Measurements from ENCODE around the gene PRSS36. TPM values are rescaled to one million over a fixed set of nuclear protein-coding genes. Genes with fewer than 3 reads are reported as not detected.

The PRSS36 gene
- total RNA-seq, 4 donors from 2014 or later: 1.0 to 8.1 (median 3.7) TPM; not detected in 1

GRCh38 chr16:31090540-31090939, 59.3 kb downstream of the PRSS36 start:
- ATAC-seq: no peak
- Histone ChIP-seq H3K9me3 (no peaks in the 10 kb centered on the region), H3K4me3 (no peak overlapping the region), H3K36me3 (peaks cover 0 to 10% of the 10 kb centered on the region in 2 donors), H3K4me1 (peaks cover 8 to 13% of the 10 kb centered on the region in 2 donors), H3K27ac (no peak overlapping the region), H3K27me3 (no peaks in the 10 kb centered on the region)
- no peak for DNase-seq
- in situ Hi-C loops (cut with MboI; ENCODE audit: low sequenced_read_pairs in 4 of 4): loop anchor here in 2 of 4 donors (10.0 to 25.0 kb wide), 2 partner anchors 64 to 103 kb away; partner anchors contain the start of genes HSD3B7 (in 1 of the 2) and PRSS36 (in 1 of the 2)
- intact Hi-C loops (cut with DNase I; ENCODE audit: low total_unique reads): no loop called here
- TF ChIP-seq, protein P1, sequence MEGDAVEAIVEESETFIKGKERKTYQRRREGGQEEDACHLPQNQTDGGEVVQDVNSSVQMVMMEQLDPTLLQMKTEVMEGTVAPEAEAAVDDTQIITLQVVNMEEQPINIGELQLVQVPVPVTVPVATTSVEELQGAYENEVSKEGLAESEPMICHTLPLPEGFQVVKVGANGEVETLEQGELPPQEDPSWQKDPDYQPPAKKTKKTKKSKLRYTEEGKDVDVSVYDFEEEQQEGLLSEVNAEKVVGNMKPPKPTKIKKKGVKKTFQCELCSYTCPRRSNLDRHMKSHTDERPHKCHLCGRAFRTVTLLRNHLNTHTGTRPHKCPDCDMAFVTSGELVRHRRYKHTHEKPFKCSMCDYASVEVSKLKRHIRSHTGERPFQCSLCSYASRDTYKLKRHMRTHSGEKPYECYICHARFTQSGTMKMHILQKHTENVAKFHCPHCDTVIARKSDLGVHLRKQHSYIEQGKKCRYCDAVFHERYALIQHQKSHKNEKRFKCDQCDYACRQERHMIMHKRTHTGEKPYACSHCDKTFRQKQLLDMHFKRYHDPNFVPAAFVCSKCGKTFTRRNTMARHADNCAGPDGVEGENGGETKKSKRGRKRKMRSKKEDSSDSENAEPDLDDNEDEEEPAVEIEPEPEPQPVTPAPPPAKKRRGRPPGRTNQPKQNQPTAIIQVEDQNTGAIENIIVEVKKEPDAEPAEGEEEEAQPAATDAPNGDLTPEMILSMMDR (IDR thresholded peaks at IDR 0.05 in 4 of 5, conservative IDR thresholded peaks at IDR 0.05 in 1 of 5): no peak
- no peak for TF ChIP-seq POLR2A (IDR thresholded peaks at IDR 0.05)

GRCh38 chr16:31089199-31089598, 60.7 kb downstream of the PRSS36 start:
- intact Hi-C loops (cut with DNase I; ENCODE audit: low total_unique reads): no loop called here

More at GRCh38 chr16:31089199-31089598, 60.7 kb downstream of the PRSS36 start:
- H3K4me3 ChIP-seq: no peak overlapping the region
- in situ Hi-C loops (cut with MboI; ENCODE audit: low sequenced_read_pairs in 4 of 4): loop anchor here in 1 of 4 donors (25.0 kb wide), 1 partner anchor 102 kb away; the partner anchor contains the start of gene HSD3B7
- no peak for TF ChIP-seq POLR2A (IDR thresholded peaks at IDR 0.05)
- TF ChIP-seq, protein P1 (IDR thresholded peaks at IDR 0.05 in 4 of 5, conservative IDR thresholded peaks at IDR 0.05 in 1 of 5): no peak
- H3K27ac ChIP-seq: no peak overlapping the region
- H3K4me1 ChIP-seq: peaks cover 8 to 13% of the 10 kb centered on the region in 2 donors
- DNase-seq: no peak
- H3K27me3 ChIP-seq: no peaks in the 10 kb centered on the region
- H3K36me3 ChIP-seq: peaks cover 0 to 10% of the 10 kb centered on the region in 2 donors
- H3K9me3 ChIP-seq: no peaks in the 10 kb centered on the region
- ATAC-seq: no peak

Other genes with a start within 250 kb of the PRSS36 start
- gene FBXL19, start 226.5 kb downstream of the PRSS36 start, total RNA-seq: 1 to 10 TPM; 3.4 to 7.9 (median 4.8) TPM
- 10 to 100 TPM; 10.3 to 15.6 (median 12.5) TPM for gene ORAI3, start 201.0 kb downstream of the PRSS36 start, total RNA-seq
- gene SETD1A, start 192.3 kb downstream of the PRSS36 start, total RNA-seq: 10 to 100 TPM in 2 of 4 donors, 1 to 10 TPM in 2; 3.8 to 15.4 (median 9.8) TPM
- gene HSD3B7, start 164.9 kb downstream of the PRSS36 start, total RNA-seq: 1 to 10 TPM; 1.5 to 6.8 (median 5.4) TPM
- gene STX1B, start 139.4 kb downstream of the PRSS36 start, total RNA-seq: under 1 TPM in 2 of 4 donors, not detected in 2; 0.13 to 0.36 TPM
- gene STX4, start 116.5 kb downstream of the PRSS36 start, total RNA-seq: 10 to 100 TPM; 14.9 to 24.3 (median 21.4) TPM
- 10 to 100 TPM in 2 of 4 donors, 1 to 10 TPM in 2; 6.6 to 16.0 (median 11.0) TPM for gene ZNF668, start 75.8 kb downstream of the PRSS36 start, total RNA-seq
- gene ZNF646, start 75.6 kb downstream of the PRSS36 start, total RNA-seq: 10 to 100 TPM; 11.7 to 33.2 (median 21.5) TPM
- under 1 TPM; 0.07 to 0.75 (median 0.21) TPM for gene PRSS53, start 61.1 kb downstream of the PRSS36 start, total RNA-seq
- 10 to 100 TPM; 20.1 to 35.9 (median 32.9) TPM for gene VKORC1, start 55.3 kb downstream of the PRSS36 start, total RNA-seq
- 10 to 100 TPM; 24.7 to 68.9 (median 50.9) TPM for gene BCKDK, start 41.7 kb downstream of the PRSS36 start, total RNA-seq
- gene KAT8, start 32.4 kb downstream of the PRSS36 start, total RNA-seq: 100 to 1,000 TPM in 1 of 4 donors, 10 to 100 TPM in 3; 44.3 to 102 (median 54.3) TPM
- gene PRSS8, start 14.3 kb downstream of the PRSS36 start, total RNA-seq: 1 to 10 TPM in 1 of 4 donors, under 1 TPM in 1, not detected in 2; 0.24 to 1.2 TPM
- 10 to 100 TPM; 20.6 to 45.9 (median 35.1) TPM for gene FUS, start 30.1 kb upstream of the PRSS36 start, total RNA-seq
- 10 to 100 TPM in 1 of 4 donors, 1 to 10 TPM in 3; 1.3 to 16.4 (median 3.7) TPM for gene PYCARD, start 52.7 kb upstream of the PRSS36 start, total RNA-seq
- gene TRIM72, start 64.1 kb upstream of the PRSS36 start, total RNA-seq: 100 to 1,000 TPM in 2 of 4 donors, 10 to 100 TPM in 2; 76.7 to 101 (median 97.4) TPM
- gene PYDC1, start 67.1 kb upstream of the PRSS36 start, total RNA-seq: not detected
- gene ITGAM, start 109.9 kb upstream of the PRSS36 start, total RNA-seq: 1 to 10 TPM in 3 of 4 donors, under 1 TPM in 1; 0.68 to 3.9 (median 3.0) TPM
- gene ITGAX, start 205.1 kb upstream of the PRSS36 start, total RNA-seq: under 1 TPM; 0.22 to 0.91 (median 0.56) TPM
- gene ITGAD, start 243.3 kb upstream of the PRSS36 start, total RNA-seq: not detected

Data from gastrocnemius medialis (tissue), 4 donors.